ENCODE measurements around the gene RBPJ.
A peak's percentile ranks its signal among the peaks of the same experiment; 100 is the strongest.
"Not testable (repeated sequence)": the region's sequence is repeated elsewhere in the genome, so short reads cannot be mapped to it uniquely, and the experiment has no call there.

The RBPJ gene

GRCh38 chr4:26302031-26302899, 18.5 kb upstream of the RBPJ start:
- peak; percentile 89 for DNase-seq

GRCh38 chr4:26303008-26303407, 17.8 kb upstream of the RBPJ start:
- DNase-seq: no peak

DNA sequence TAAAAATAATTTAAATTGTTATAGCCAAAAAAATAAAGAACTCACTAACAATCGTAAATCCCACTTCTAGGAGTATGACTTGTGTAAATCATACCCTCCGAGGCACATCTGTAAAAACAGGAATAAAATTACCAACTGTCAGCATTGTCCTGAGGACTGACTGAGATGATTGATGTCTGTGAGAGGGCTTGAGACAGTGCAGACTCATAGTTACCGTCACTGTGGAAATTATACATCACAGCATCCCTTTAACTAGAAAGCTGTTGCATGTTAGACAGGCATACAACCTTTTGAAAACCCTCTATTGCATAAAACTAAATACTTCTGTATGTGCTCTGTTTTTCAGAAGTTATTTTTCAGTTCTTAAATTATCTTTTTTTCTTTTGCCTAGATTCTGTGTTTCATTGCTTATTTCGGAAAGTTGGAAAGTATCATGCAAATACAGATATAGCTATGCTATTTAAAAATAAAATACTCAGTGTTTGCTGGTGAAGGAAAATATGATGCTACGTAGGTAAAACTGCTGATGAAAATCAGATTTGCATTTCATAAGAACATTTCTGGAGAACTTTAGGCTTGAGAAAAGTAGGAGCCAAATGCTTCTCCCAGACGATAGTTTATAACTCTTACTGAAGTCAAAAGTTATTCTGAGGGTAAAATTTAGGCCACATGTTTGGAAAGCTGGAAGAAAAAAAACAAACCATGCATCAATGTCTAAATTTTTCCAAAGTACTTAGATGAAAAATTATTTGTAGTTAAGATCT, 13.6 kb upstream of the RBPJ start:
- no peak for DNase-seq

GRCh38 chr4:26308568-26308967, 12.2 kb upstream of the RBPJ start:
- DNase-seq: no peak

DNA sequence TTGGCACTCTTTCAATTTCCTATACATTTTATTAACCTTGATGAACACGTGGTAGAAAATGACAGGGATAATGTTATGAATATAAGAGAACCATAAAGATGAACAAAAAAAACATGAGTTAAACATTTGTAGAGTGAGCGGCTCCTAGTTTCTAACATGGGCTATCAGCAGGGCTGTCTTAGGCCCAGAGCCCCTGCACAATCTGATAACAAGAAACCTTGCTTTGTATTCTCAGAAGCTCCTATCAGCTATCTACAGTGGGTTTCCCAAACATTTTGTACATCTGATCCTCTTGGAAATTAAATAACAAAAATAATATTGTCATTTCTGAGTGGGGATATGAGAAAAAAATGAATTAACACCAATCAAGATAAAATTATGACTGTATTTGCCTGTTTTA, 10.6 kb upstream of the RBPJ start:
- DNase-seq: no peak

DNA sequence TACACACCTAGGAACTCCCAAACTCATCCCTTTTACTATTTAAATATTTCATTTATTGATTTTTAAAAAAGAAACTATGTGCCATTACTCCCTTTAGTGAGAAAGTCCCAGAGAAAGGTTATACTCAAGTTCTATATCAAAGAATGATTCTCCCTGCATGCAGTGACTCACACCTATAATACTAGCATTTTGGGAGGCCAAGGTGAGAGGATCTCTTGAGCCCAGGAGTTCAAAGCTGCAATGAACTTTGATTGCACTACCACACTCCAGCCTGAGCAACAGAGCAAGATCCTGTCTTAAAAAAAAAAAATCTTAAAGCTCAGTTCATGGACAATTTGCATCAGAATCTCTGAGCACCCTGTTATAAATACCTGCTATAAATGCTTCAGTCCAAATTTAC, 9.2 kb upstream of the RBPJ start:
- no peak for DNase-seq

- DNase-seq: not testable (repeated sequence)
Observed at GRCh38 chr4:26315316-26315932, 5.4 kb upstream of the RBPJ start.

- DNase-seq: no peak
Observed at GRCh38 chr4:26317766-26318165, 3.0 kb upstream of the RBPJ start.

GRCh38 chr4:26319467-26319948, 1.3 kb upstream of the RBPJ start:
- peak; percentile 98 for DNase-seq

GRCh38 chr4:26319949-26320537, 771 bp upstream of the RBPJ start:
- no peak for DNase-seq

DNA sequence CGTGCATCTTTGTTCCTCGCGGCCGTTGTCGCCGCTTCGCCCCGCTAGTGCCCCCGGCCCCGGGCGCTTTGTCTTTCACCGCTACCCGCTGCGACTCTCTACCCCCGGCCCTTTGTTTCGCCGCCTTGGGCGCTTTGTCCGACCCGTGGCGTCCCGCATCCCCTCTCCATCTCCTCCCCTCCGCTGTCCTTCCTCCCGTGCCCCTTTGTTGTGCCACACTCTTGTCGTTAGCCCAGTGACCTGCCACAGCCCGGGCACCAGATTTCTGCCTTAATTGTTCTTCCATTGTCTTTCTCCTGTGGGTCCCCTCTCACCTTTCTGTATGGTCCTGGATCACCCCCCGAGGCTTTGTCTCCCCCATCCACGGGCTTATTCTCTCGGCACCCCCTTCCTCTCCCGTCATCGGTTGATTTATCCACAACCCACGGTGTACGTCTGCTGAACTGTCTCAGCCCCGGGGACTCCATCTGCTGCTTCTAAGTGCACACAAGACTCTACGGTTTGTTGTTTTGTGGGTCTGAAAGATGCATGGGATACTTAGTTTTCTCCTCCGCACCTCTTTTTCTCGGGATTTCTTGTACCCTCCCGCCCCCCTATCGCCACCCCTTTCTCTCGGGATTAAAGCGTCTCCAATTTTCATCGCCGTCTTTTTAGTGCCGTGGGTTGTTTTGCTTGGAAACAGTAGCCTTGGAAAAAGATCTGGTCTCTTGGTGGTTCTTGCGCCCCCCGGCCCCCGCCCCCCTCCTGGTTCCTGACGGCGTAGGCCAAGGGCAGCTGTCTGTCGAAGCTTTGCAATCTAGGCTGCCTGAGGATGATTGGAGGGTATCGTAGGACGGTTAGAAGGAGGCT, 783 bp downstream of the RBPJ start:
- DNase-seq: peak; percentile 46

DNA sequence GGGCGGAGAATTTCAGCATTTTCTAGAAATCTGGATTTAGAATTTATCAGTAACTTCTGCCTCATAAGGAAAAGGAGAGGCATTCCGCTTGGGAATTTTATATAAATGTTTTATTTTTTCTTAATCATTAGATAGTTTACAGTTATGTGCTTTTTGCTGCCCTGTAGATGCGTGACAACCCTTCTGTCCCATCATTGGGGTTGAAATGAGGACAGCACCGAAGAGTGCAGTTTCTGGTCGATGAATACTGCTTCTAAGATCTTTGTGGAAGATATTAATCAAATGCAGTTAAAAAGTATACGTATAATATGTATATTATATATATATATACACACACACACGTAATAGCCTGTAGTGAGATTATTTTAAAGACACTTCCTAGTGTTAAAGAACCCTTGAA, 1.5 kb downstream of the RBPJ start:
- DNase-seq: no peak

DNA sequence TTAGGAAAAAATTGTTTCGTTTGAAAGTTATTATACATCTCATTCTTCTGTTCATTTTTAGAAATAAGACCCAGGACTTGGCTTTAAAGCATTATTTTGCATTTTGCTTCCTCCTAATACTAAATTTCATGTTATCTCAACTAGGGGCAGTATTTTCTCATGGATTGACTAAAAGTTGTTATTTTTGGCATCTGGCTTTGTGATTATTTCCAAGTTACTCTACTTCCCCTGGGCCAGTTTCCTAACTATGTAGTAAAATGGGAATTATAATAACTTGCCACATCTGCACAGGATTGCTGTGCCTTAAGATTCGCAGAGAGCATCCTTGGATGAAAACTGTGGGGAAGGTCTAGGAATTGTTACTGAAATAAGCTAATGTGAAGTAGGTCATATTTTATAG, 3.0 kb downstream of the RBPJ start:
- DNase-seq: no peak

DNA sequence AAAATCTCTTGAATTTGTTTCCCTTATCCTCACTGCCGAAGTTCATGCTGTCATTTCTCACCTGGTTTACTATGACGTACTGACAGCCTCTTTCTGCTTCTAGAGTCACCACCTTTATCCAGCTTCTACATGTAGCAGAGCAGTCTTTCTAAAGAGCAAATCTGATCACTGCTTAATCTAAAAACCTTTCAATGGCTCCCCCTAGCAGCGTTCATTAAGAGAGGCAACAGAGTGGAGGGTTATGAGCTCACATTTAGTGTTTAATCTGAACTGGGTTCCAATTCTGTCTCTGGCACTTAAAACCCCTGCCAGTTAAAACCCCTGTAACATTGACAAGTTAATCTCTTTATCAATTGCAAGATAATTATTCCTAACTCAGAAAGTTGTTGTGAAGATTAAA, 4.4 kb downstream of the RBPJ start:
- peak; percentile 48 for DNase-seq

- DNase-seq: no peak
Observed at GRCh38 chr4:26326791-26327190, 6.0 kb downstream of the RBPJ start.

DNA sequence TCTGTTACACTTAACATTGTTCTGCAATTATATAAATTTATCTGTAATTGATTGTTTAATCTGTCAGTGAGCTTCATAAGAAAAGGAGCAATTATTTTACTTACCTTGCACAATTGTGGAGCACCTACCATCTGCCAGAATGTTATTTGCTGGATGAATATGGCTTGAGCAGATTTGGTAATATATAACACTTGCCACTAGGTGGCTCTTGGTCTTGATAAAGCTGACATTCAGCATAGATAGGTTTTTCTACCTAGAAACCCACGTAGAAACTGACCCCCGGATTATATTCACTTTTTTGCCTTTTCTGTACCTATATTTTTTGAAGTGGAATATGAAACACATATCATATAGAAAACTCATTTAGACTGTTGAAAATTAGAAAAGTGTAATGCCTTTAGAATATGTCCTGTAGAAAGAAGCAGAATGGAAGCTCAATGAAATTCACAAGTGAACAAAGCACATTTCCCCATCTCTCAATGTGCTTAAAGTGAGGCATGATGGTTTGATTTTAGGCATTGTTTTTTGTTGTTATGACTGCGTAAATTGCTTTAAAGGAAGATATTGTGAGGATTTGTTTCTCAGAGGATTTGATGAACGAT, 9.5 kb downstream of the RBPJ start:
- DNase-seq: peak; percentile 67

DNA sequence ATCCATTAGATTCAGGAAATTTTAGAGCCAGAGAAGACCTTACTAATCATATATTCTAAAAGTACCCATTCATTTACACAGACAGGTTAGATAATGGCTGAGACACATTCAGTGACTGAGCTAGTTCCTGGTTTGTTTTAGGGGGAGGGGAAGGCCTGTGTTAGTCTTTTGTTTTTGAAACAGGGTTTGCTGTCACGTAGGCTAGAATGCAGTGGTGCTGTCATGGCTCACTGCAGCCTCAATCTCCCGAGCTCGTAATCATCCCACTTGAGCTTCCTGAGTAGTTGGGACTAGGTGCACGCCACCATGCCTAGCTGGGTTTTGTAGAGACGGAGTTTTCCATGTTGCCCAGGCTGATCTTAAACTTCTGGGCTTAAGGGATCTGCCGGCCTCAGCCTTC, 10.1 kb downstream of the RBPJ start:
- no peak for DNase-seq

GRCh38 chr4:26331380-26331950, 10.7 kb downstream of the RBPJ start:
- no peak for DNase-seq

- DNase-seq: no peak
Observed at GRCh38 chr4:26334366-26334765, 13.6 kb downstream of the RBPJ start.

- no peak for DNase-seq
Observed at GRCh38 chr4:26337612-26338011, 16.8 kb downstream of the RBPJ start.

DNA sequence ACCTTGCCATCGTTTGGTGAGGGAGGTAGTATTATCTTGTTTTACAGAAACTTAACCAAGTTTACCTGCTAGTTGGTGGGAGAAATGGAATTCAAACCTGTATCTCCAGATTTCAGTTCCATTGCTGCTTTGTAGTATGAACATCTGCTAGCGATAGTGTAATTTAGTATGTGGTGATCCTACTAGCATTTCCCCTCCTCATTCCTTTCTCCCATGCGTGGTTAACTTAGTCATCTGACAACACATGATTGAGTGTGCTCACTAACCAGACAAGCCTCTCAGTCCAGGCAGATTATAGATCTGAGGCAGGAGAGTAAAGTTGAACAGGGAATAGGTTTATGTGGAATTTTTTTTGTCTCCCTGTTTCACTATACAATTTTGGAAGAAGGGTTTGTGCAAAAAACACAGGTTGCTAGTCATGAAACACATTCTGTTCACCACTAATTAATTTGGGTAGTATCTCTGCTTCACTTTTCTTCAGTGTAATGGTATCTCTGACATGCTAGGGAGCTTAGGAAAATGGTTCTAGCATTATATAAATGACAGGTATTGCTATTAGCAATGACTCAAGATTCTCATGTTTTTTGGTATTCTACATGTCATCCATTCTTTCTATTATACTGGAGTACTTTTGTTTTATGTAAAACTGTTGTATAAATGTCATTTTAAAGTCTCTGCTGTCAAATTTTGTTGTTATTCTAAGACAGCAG, 21.7 kb downstream of the RBPJ start:
- DNase-seq: peak; percentile 61
